ENCODE results near the gene SOBP. TPM values are rescaled to one million over a fixed set of nuclear protein-coding genes. Genes with fewer than 3 reads are reported as not detected.

Gene SOBP
- total and polyA plus RNA-seq, 8 donors, result 0.58 to 16.9 (median 4.4) TPM

GRCh38 chr6:107594736-107595135 is 104.8 kb downstream of the SOBP start:
- no peaks in the 10 kb centered on the region for H3K9me3 ChIP-seq
- H3K4me3 ChIP-seq, result no peak overlapping the region
- H3K4me1 ChIP-seq, result no peaks in the 10 kb centered on the region
- intact Hi-C loops (cut with DNase I; ENCODE audit: low total_unique reads), result no loop called here
- no peaks in the 10 kb centered on the region for H3K27me3 ChIP-seq
- no peak for DNase-seq
- WGBS, 5 donors, result 84 to 92% (median 92%) methylated on average over 2 of the region's 2 CpGs
- no peaks in the 10 kb centered on the region for H3K36me3 ChIP-seq
- H3K27ac ChIP-seq, result no peak overlapping the region
- TF ChIP-seq, protein P1, sequence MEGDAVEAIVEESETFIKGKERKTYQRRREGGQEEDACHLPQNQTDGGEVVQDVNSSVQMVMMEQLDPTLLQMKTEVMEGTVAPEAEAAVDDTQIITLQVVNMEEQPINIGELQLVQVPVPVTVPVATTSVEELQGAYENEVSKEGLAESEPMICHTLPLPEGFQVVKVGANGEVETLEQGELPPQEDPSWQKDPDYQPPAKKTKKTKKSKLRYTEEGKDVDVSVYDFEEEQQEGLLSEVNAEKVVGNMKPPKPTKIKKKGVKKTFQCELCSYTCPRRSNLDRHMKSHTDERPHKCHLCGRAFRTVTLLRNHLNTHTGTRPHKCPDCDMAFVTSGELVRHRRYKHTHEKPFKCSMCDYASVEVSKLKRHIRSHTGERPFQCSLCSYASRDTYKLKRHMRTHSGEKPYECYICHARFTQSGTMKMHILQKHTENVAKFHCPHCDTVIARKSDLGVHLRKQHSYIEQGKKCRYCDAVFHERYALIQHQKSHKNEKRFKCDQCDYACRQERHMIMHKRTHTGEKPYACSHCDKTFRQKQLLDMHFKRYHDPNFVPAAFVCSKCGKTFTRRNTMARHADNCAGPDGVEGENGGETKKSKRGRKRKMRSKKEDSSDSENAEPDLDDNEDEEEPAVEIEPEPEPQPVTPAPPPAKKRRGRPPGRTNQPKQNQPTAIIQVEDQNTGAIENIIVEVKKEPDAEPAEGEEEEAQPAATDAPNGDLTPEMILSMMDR (IDR thresholded peaks at IDR 0.05), result no peak
- TF ChIP-seq POLR2AphosphoS5 (IDR thresholded peaks at IDR 0.05) (no peak), POLR2A (IDR thresholded peaks at IDR 0.05) (no peak), EP300 (IDR thresholded peaks at IDR 0.05) (no peak)

- TF ChIP-seq POLR2A (IDR thresholded peaks at IDR 0.05) (no peak), POLR2AphosphoS5 (IDR thresholded peaks at IDR 0.05) (no peak), EP300 (IDR thresholded peaks at IDR 0.05) (no peak)
- TF ChIP-seq, protein P1 (IDR thresholded peaks at IDR 0.05), result no peak
- H3K27ac ChIP-seq, result no peak overlapping the region
- DNase-seq, result no peak
- H3K4me3 ChIP-seq, result no peak overlapping the region
- no peaks in the 10 kb centered on the region for H3K9me3 ChIP-seq
- intact Hi-C loops (cut with DNase I; ENCODE audit: low total_unique reads), result no loop called here
- H3K36me3 ChIP-seq, result no peaks in the 10 kb centered on the region
- peaks cover 0 to 15% (median 8%) of the 10 kb centered on the region in 4 donors for H3K4me1 ChIP-seq
- WGBS, 5 donors, result 93 to 97% (median 95%) methylated on average over 6 of the region's 6 CpGs
- no peaks in the 10 kb centered on the region for H3K27me3 ChIP-seq
Measured at GRCh38 chr6:107598091-107598490, 108.2 kb downstream of the SOBP start.

DNA sequence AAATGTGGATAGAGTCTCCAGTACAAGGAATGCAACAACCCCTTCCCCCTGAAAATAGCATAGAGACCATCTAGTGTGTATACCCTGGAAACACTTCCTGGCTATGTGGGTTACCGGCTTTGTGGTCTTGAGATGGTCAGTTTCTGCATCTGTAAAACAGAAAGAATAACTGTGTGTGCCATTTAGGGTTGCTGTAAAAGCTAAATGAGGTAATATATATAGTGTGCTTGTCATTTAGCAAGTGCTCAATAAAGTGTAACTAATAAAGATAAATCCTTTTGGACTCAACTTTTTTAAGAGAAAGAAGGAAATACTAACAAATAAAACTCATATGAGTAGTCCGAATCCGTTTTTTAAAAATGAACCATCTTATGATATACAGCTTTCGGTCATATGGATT is 109.1 kb downstream of the SOBP start:
- Histone ChIP-seq H3K4me3 (no peak overlapping the region), H3K36me3 (no peaks in the 10 kb centered on the region), H3K27me3 (no peaks in the 10 kb centered on the region), H3K4me1 (peaks cover 0 to 15% (median 8%) of the 10 kb centered on the region in 4 donors), H3K27ac (no peak overlapping the region), H3K9me3 (no peaks in the 10 kb centered on the region)
- intact Hi-C loops (cut with DNase I; ENCODE audit: low total_unique reads), result no loop called here
- no peak for TF ChIP-seq POLR2AphosphoS5 (IDR thresholded peaks at IDR 0.05)
- TF ChIP-seq POLR2A (IDR thresholded peaks at IDR 0.05), result no peak
- no peak for TF ChIP-seq EP300 (IDR thresholded peaks at IDR 0.05)
- TF ChIP-seq, protein P1 (IDR thresholded peaks at IDR 0.05), result no peak
- 92 to 96% (median 96%) methylated on average over 4 of the region's 4 CpGs for WGBS, 5 donors
- no peak for DNase-seq

DNA sequence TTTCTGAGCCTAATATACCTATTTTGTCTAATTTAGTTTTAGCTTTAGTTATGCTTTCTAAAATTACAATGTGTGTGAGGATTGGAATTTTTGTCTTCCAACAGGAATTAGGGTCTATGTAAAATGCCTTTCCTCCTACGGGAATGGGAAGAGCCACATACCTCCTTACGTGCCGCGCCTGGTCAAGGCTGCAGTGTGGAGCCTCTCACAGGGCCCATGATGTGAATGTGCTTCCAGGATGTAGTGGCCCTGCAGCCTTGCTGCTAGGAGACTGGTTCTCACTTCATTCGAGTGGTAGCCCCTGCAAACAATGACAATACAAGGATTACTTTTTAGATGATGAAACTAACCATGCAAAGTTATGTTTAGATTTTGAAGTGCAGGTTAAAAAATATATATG is 110.2 kb downstream of the SOBP start:
- H3K9me3 ChIP-seq, result no peaks in the 10 kb centered on the region
- intact Hi-C loops (cut with DNase I; ENCODE audit: low total_unique reads), result no loop called here
- H3K36me3 ChIP-seq, result no peaks in the 10 kb centered on the region
- H3K27me3 ChIP-seq, result no peaks in the 10 kb centered on the region
- no peak overlapping the region for H3K4me3 ChIP-seq
- H3K27ac ChIP-seq, result no peak overlapping the region
- TF ChIP-seq POLR2AphosphoS5 (IDR thresholded peaks at IDR 0.05) (no peak), EP300 (IDR thresholded peaks at IDR 0.05) (no peak), POLR2A (IDR thresholded peaks at IDR 0.05) (no peak)
- TF ChIP-seq, protein P1 (IDR thresholded peaks at IDR 0.05), result no peak
- 85 to 97% (median 93%) methylated on average over 5 of the region's 5 CpGs for WGBS, 5 donors
- DNase-seq, result no peak
- peaks cover 0 to 15% (median 8%) of the 10 kb centered on the region in 4 donors for H3K4me1 ChIP-seq
